Gastrocnemius medialis (tissue), 4 donors: ENCODE results near the gene TSR3. TPM values are rescaled to one million over a fixed set of nuclear protein-coding genes. Genes with fewer than 3 reads are reported as not detected.

Source experiments
- ATAC-seq, 2 donors: fragments of 150-250 bp; one replicate each; pipeline ENCODE4 v1.9.1; 2016
- DNase-seq, 2 donors: peaks; one replicate each; pipeline ENCODE4 v3.0.0-alpha.2; 2019
- H3K27ac ChIP-seq, 4 donors: fragments of 200-600 bp; sonication (generic); 1 replicate in 1 of 4; 2 replicates in 3 of 4; pipeline ENCODE4 v1.5.1; 2016 to 2018; ENCODE audit warnings: mild to moderate bottlenecking in 2 of 4, moderate library complexity in 1 of 4
- H3K27me3 ChIP-seq, 3 donors: fragments of 200-600 bp; sonication (generic) in 2 of 3; 1 replicate in 1 of 3; 2 replicates in 2 of 3; pipeline versions ENCODE4 v1.5.1 to v1.6.0; 2016 to 2019; ENCODE audit warnings: mild to moderate bottlenecking in 1 of 3, moderate library complexity in 1 of 3
- H3K36me3 ChIP-seq, 2 donors: fragments of 200-600 bp; sonication (generic) in 1 of 2; one replicate each; pipeline ENCODE4 v1.5.1; 2017 to 2018
- H3K4me1 ChIP-seq, 2 donors: fragments of 200-600 bp; sonication (generic) in 1 of 2; one replicate each; pipeline ENCODE4 v1.5.1; 2016 to 2017; ENCODE audit warnings: mild to moderate bottlenecking in 2 of 2
- H3K4me3 ChIP-seq, 4 donors: fragments of 200-600 bp; sonication (generic) in 3 of 4; 1 replicate in 1 of 4; 2 replicates in 3 of 4; pipeline ENCODE4 v1.5.1; 2016 to 2019; ENCODE audit warnings: mild to moderate bottlenecking in 2 of 4
- H3K9me3 ChIP-seq, 3 donors: fragments of 200-600 bp; sonication (generic) in 2 of 3; 1 replicate in 1 of 3; 2 replicates in 2 of 3; pipeline ENCODE4 v1.5.1; 2016 to 2019
- CTCF ChIP-seq, 5 experiments: fragments of 450-650 bp in 3 of 5; fragments of 200-600 bp in 2 of 5; sonication (generic) in 2 of 5; IDR thresholded peaks in 4 of 5; conservative IDR thresholded peaks in 1 of 5; 1 replicate in 4 of 5; 2 replicates in 1 of 5; pipeline ENCODE4 v1.5.1; 2016 to 2019; ENCODE audit warnings: antibody characterized with exemption in 5 of 5, mild to moderate bottlenecking in 3 of 5, moderate library complexity in 3 of 5
- POLR2A ChIP-seq, 2 donors: fragments of 450-650 bp; IDR thresholded peaks; one replicate each; pipeline ENCODE4 v1.6.1; 2017; ENCODE audit warnings: antibody characterized with exemption in 2 of 2, mild to moderate bottlenecking in 2 of 2, moderate library complexity in 2 of 2
- in situ Hi-C, 4 donors: fragments of 200-750 bp; cut with MboI; loops; one replicate each; pipeline versions ENCODE4 v1.15.0 to v1.8.0; 2017; ENCODE audit warnings: low sequenced_read_pairs in 4 of 4
- intact Hi-C: fragments of 100-400 bp; cut with DNase I; formaldehyde crosslinking; loops from one replicate; pipeline ENCODE4 v1.15.1; 2023; ENCODE audit warnings: low total_unique reads
- total RNA-seq, 4 donors: library from RNA; depleted of rRNA; stranded (reverse); fragments of >200 nt; gene quantifications; one replicate each; pipeline versions ENCODE4 v1.1.0 to v1.2.3, GENCODE V29; 2016

Gene TSR3
- total RNA-seq, 4 donors from 2014 or later: 63.3 to 103 (median 72.4) TPM

GRCh38 chr16:1350691-1351090 lies 987 bp downstream of the TSR3 start:
- Histone ChIP-seq H3K27me3 (no peaks in the 10 kb centered on the region), H3K36me3 (peaks cover 0 to 19% of the 10 kb centered on the region in 2 donors), H3K27ac (no peak overlapping the region), H3K9me3 (no peaks in the 10 kb centered on the region), H3K4me3 (peak overlapping the region; percentile 76 to 98 (median 86)), H3K4me1 (peaks cover 21 to 38% of the 10 kb centered on the region in 2 donors)
- ATAC-seq (no peak), DNase-seq (no peak)
- no peak for TF ChIP-seq POLR2A (IDR thresholded peaks at IDR 0.05)
- no peak for TF ChIP-seq CTCF (IDR thresholded peaks at IDR 0.05 in 4 of 5, conservative IDR thresholded peaks at IDR 0.05 in 1 of 5)
- intact Hi-C loops: loop anchor here (2.0 kb wide), 1 partner anchor 42 kb away; the partner anchor contains the start of gene UBE2I
- in situ Hi-C loops: no loop called here

DNA sequence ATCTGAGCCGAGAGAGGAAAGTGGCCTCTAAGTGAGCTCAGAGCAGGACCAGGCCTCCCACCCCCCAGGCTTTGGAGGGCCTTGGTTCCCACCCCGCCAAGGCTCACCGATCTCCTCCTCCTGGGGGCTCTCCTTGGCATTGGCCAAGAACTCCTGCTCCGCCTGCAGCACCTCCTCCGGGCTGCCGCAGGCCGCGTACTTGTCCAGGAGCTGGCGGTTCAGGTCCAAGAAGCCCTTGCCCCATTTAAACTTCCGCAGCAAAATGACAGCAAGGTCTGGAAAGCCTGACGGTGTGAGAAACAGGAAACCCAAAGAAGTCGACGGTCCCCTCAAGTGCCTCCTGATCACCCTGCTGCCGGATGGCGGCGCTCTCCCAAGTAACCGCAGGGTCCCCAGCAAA lies 1.7 kb downstream of the TSR3 start:
- ATAC-seq: no peak
- in situ Hi-C loops: no loop called here
- Histone ChIP-seq H3K27me3 (no peaks in the 10 kb centered on the region), H3K9me3 (no peaks in the 10 kb centered on the region), H3K36me3 (peaks cover 0 to 19% of the 10 kb centered on the region in 2 donors), H3K4me1 (peaks cover 21 to 32% of the 10 kb centered on the region in 2 donors), H3K27ac (no peak overlapping the region), H3K4me3 (no peak overlapping the region)
- no peak for TF ChIP-seq CTCF (IDR thresholded peaks at IDR 0.05 in 4 of 5, conservative IDR thresholded peaks at IDR 0.05 in 1 of 5)
- TF ChIP-seq POLR2A (IDR thresholded peaks at IDR 0.05): no peak
- intact Hi-C loops: loop anchor here (2.0 kb wide), 1 partner anchor 41 kb away; the partner anchor contains the start of gene UBE2I
- DNase-seq: no peak

- no peak overlapping the region for H3K27ac ChIP-seq
- no peak overlapping the region for H3K4me3 ChIP-seq
- ATAC-seq: no peak
- in situ Hi-C loops: no loop called here
- intact Hi-C loops: no loop called here
- peaks cover 21 to 32% of the 10 kb centered on the region in 2 donors for H3K4me1 ChIP-seq
- H3K9me3 ChIP-seq: no peaks in the 10 kb centered on the region
- no peaks in the 10 kb centered on the region for H3K27me3 ChIP-seq
- peaks cover 0 to 19% of the 10 kb centered on the region in 2 donors for H3K36me3 ChIP-seq
- no peak for DNase-seq
- no peak for TF ChIP-seq CTCF (IDR thresholded peaks at IDR 0.05 in 4 of 5, conservative IDR thresholded peaks at IDR 0.05 in 1 of 5)
- TF ChIP-seq POLR2A (IDR thresholded peaks at IDR 0.05): no peak
These were observed 2.3 kb downstream of the TSR3 start for GRCh38 chr16:1349351-1349750.

DNA sequence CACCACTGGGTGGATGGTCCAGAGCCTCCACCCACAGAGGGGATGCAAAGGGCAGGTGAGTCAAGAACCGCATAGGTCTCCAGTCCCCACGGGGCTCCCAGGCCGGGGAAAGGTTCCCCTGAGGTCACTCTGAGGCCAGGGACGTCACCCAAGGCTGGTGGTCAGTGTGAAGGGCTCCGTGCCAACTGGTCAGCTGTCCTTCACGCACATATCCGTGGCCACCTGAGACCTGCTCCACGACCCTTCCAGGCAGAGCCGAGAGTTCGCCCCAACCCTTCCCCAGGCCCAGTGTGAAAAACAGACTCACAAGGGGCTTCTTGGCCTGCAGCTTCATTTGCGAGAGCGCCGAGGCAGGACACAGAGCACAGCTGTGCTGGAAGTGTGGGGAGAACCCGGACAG lies 2.8 kb downstream of the TSR3 start:
- Histone ChIP-seq H3K36me3 (peaks cover 0 to 19% of the 10 kb centered on the region in 2 donors), H3K4me3 (no peak overlapping the region), H3K27me3 (no peaks in the 10 kb centered on the region), H3K9me3 (no peaks in the 10 kb centered on the region), H3K4me1 (peaks cover 21 to 29% of the 10 kb centered on the region in 2 donors), H3K27ac (no peak overlapping the region)
- in situ Hi-C loops: no loop called here
- no peak for ATAC-seq
- DNase-seq: no peak
- TF ChIP-seq POLR2A (IDR thresholded peaks at IDR 0.05) (no peak), CTCF (IDR thresholded peaks at IDR 0.05 in 4 of 5, conservative IDR thresholded peaks at IDR 0.05 in 1 of 5) (no peak)
- intact Hi-C loops: no loop called here

DNA sequence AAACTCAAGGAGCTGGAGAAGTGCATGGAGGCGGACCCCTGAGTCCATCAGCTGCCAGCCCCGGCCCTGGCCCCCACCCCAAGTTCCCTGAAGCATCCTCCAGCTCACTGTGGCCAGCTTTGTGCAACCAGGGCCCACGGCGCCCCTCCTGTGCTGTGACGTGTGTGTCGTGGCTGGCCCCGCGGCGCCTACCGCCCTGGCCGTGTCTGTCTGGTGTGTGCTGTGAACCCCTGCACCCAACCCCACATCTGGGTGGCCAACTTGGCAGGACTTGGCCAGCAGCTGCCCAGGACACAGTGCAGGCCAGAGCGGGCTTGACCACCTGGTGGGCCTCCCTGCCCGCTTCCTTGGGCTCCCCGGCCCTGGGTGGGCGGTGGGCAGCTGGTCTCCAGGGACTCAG lies 3.2 kb downstream of the TSR3 start:
- ATAC-seq (no peak), DNase-seq (no peak)
- no peak overlapping the region for H3K27ac ChIP-seq
- peaks cover 21 to 29% of the 10 kb centered on the region in 2 donors for H3K4me1 ChIP-seq
- intact Hi-C loops (no loop called here), in situ Hi-C loops (no loop called here)
- no peaks in the 10 kb centered on the region for H3K27me3 ChIP-seq
- no peak overlapping the region for H3K4me3 ChIP-seq
- H3K36me3 ChIP-seq: peaks cover 0 to 19% of the 10 kb centered on the region in 2 donors
- TF ChIP-seq CTCF (IDR thresholded peaks at IDR 0.05 in 4 of 5, conservative IDR thresholded peaks at IDR 0.05 in 1 of 5): no peak
- no peak for TF ChIP-seq POLR2A (IDR thresholded peaks at IDR 0.05)
- no peaks in the 10 kb centered on the region for H3K9me3 ChIP-seq
